ENCODE data around the gene GLUL. TPM values are rescaled to one million over a fixed set of nuclear protein-coding genes. Genes with fewer than 3 reads are reported as not detected.

GLUL gene
- total RNA-seq, 1 donor from 2014 or later = 264 TPM

DNA sequence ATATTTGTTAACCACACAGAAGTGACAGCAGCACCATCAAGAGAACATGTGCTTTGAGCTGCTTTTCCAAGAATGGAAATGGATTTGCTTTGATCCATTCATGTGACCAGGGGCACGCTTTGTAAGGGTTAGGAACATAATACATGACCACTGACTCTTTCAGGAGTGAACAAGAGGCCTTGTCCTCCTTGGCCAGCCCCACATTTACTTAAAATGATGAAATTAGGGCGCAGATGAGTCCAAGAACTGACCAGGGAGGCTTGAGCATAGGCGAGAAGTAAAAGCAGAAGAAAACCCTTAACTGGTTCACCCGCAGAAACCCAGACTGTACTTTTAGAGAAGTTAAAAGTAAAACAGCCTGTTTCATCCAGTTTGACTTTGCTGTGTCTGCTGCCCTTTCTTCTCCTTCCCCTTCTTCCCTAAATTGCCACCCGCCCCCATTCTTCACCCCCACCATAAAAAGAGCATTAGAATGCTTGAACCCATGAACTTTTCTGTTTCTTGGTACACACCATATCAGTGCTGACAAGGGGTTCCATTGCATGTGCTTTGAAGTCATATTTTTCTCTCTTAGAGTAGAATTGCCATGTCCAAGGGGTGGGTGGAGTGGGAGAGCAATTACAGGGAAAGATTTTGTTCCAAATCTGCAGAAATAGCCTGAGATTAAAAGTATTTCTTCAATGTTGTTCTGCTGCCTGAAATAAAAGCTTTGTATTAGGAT lies 2.6 kb upstream of the GLUL start:
- Mint-ChIP-seq H3K36me3 (no peaks in the 10 kb centered on the region), H3K27me3 (ENCODE audit: low read depth) (no peaks in the 10 kb centered on the region), H3K9me3 (no peaks in the 10 kb centered on the region), H3K4me3 (no peak overlapping the region), H3K4me1 (peaks cover 52% of the 10 kb centered on the region), H3K27ac (peak overlapping the region; percentile 44)
- no peak for DNase-seq (ENCODE audit: low spot score in 2 of 2, unreplicated experiment in 2 of 2)
- TF ChIP-seq, protein P1, sequence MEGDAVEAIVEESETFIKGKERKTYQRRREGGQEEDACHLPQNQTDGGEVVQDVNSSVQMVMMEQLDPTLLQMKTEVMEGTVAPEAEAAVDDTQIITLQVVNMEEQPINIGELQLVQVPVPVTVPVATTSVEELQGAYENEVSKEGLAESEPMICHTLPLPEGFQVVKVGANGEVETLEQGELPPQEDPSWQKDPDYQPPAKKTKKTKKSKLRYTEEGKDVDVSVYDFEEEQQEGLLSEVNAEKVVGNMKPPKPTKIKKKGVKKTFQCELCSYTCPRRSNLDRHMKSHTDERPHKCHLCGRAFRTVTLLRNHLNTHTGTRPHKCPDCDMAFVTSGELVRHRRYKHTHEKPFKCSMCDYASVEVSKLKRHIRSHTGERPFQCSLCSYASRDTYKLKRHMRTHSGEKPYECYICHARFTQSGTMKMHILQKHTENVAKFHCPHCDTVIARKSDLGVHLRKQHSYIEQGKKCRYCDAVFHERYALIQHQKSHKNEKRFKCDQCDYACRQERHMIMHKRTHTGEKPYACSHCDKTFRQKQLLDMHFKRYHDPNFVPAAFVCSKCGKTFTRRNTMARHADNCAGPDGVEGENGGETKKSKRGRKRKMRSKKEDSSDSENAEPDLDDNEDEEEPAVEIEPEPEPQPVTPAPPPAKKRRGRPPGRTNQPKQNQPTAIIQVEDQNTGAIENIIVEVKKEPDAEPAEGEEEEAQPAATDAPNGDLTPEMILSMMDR (IDR thresholded peaks at IDR 0.05; ENCODE audit: unreplicated experiment) = no peak

DNA sequence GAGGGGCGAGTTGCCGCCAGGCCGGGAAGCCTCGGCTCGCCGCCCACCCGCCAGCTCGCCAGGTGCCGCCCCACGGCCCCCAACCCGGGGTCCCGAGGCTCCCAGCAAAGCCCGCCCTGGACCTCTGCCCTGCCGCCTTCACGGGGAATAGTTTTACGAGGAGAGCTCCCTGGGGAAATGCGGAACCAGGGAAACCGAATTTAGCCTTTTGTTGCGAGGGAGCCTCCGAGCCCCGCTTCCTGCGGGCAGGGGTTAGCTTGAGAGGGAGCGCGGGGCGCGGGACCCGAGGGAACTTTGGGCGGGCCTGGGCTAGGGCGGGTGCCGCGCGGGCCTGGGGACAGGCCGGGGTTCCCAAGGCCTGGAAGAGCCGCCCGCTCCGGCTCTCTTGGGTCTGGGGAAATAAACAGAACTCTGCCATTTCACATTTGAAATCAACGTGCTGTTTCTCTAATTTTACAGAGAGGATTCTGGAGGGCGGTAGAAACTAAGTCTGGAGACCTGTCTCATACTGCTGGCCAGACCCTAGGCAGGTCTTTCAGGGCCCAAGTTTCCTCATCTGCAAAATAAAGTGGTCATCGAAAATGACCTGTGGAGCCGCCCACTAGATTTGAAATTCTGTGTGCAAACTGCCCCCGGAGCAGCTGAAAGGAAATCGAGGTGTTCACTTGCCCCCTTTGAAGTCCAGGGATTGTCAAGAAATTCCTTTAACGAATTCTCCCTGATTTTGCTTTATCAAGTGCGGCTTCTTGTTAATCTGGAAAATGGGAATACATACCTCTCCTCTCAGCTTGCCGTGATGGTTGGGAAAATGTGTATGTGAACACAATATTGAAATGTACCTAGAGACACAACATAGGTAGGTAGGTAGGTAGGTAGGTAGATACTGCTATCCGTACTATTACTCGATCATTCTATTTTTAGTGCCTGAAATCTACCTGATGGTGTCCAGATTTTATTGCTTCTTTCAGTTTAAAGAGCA lies 749 bp upstream of the GLUL start:
- Mint-ChIP-seq H3K27ac (peak overlapping the region; percentile 94), H3K4me1 (peaks cover 49% of the 10 kb centered on the region), H3K4me3 (peak overlapping the region; percentile 94), H3K9me3 (no peaks in the 10 kb centered on the region), H3K36me3 (peaks cover 8% of the 10 kb centered on the region), H3K27me3 (ENCODE audit: low read depth) (no peaks in the 10 kb centered on the region)
- TF ChIP-seq, protein P1 (IDR thresholded peaks at IDR 0.05; ENCODE audit: unreplicated experiment) = peak; percentile 17
- DNase-seq (ENCODE audit: low spot score in 2 of 2, unreplicated experiment in 2 of 2) = no peak

DNA sequence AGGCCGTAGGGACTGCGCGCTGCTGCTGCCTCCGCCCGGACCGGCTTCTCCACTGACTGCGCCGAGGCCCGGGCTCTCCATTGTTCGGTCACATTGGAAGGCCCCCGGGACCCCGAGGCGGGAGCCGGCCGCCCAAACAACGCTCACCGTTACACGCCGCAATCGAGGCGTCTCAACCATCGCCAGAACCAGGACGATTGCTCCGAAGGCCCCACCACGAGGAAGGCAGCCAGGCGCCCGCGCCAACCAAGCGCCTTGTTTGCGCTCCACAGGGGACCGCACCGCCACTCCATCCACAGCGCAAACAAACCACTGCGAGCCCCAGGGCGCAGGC lies 595 bp downstream of the GLUL start:
- no peaks in the 10 kb centered on the region for H3K27me3 Mint-ChIP-seq (ENCODE audit: low read depth)

GRCh38 chr1:182389619-182390047 lies 2.0 kb downstream of the GLUL start:
- Mint-ChIP-seq H3K36me3 (peaks cover 30% of the 10 kb centered on the region), H3K27ac (peak overlapping the region; percentile 84), H3K27me3 (ENCODE audit: low read depth) (no peaks in the 10 kb centered on the region), H3K4me3 (peak overlapping the region; percentile 94), H3K9me3 (no peaks in the 10 kb centered on the region), H3K4me1 (peaks cover 34% of the 10 kb centered on the region)
- TF ChIP-seq, protein P1 (IDR thresholded peaks at IDR 0.05; ENCODE audit: unreplicated experiment) = no peak
- DNase-seq (ENCODE audit: low spot score in 2 of 2, unreplicated experiment in 2 of 2) = no peak

More for the DNA sequence above, 595 bp downstream of the GLUL start:
- DNase-seq (ENCODE audit: low spot score in 2 of 2, unreplicated experiment in 2 of 2) = peak in 1 of 2 experiments; percentile 27
- Mint-ChIP-seq H3K4me1 (peaks cover 38% of the 10 kb centered on the region), H3K9me3 (no peaks in the 10 kb centered on the region), H3K36me3 (peaks cover 21% of the 10 kb centered on the region), H3K4me3 (peak overlapping the region; percentile 94), H3K27ac (peak overlapping the region; percentile 98)
- TF ChIP-seq, protein P1 (IDR thresholded peaks at IDR 0.05; ENCODE audit: unreplicated experiment) = no peak

DNA sequence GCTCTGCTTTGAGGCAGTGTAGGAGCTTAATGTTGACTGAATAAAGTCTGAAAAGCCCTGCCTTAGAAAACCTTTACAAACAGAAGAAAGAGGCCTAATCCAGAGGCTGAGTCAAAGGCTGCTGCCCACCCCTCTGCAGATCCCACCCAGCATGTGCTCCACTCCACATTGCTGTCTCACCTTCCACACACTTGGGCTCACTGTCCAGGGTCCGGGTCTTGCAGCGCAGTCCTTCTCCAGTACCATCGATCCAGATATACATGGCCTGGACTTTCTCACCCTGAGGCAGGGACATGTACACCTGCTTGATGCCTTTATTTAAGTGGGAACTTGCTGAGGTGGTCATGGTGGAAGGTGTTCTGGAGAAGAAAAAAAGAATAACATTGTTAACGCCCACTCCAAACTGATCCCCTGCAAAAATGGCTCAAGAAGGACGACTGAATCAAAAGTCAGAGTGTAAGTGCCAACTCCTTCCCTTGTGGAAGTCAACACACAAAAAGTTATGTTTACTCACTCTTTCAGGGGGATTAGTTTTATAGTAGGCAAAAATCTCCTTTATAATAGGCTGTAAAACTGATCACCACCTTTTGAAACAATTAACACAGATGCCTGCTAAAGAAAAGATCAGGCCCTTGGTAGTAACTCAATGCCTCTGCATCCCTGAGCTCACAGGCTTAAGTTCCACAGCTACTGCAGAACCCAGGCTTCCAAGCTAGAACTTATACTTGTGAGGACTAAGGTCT lies 3.0 kb downstream of the GLUL start:
- Mint-ChIP-seq H3K4me1 (peaks cover 27% of the 10 kb centered on the region), H3K27ac (no peak overlapping the region), H3K9me3 (no peaks in the 10 kb centered on the region), H3K4me3 (peak overlapping the region; percentile 94), H3K36me3 (peaks cover 39% of the 10 kb centered on the region), H3K27me3 (ENCODE audit: low read depth) (no peaks in the 10 kb centered on the region)
- DNase-seq (ENCODE audit: low spot score in 2 of 2, unreplicated experiment in 2 of 2) = no peak
- TF ChIP-seq, protein P1 (IDR thresholded peaks at IDR 0.05; ENCODE audit: unreplicated experiment) = no peak

All from mesothelial cell of epicardium (in vitro differentiated cells).